Transverse colon (tissue), 4 donors: ENCODE measurements around the gene B4GALNT4.

ENCODE experiments used
- CTCF ChIP-seq, 5 experiments: fragments of 200-600 bp in 3 of 5; fragments of 450-650 bp in 2 of 5; sonication (generic) in 3 of 5; IDR thresholded peaks; 1 replicate in 2 of 5; 2 replicates in 3 of 5; pipeline ENCODE4 v1.5.1; 2016 to 2017; ENCODE audit warnings: antibody characterized with exemption in 5 of 5, inconsistent platforms in 3 of 5, mild to moderate bottlenecking in 2 of 5, moderate library complexity in 1 of 5
- EP300 ChIP-seq: sonication (generic); formaldehyde crosslinking; IDR thresholded peaks from one replicate; pipeline ENCODE4 v1.6.1; 2017; ENCODE audit warnings: antibody characterized with exemption, low read depth
- POLR2A ChIP-seq: fragments of 450-650 bp; IDR thresholded peaks from one replicate; pipeline ENCODE4 v1.6.1; 2016; ENCODE audit warnings: antibody characterized with exemption, mild to moderate bottlenecking, moderate library complexity
- POLR2AphosphoS5 ChIP-seq, 3 donors: sonication (generic); formaldehyde crosslinking; IDR thresholded peaks; one replicate each; pipeline ENCODE4 v1.6.1; 2016; ENCODE audit warnings: antibody characterized with exemption in 3 of 3

DNA sequence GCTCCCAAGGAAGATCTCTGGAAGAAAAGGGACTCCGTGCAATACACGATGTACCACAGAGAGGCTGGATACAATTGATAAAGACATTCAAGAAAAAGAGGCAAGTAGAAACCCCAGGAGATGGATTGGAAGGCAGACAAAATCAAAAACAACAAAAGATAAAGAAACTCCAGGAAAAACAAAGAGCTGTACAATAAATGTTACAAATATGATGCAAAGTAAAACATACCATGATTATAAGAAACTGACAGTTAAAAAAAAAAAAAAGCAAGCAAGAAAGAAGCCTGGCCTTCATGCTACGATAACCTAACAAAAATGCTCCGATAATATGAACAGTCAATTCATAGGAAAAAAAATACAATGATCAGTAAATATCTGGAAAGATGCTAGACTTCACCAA lies 56.0 kb downstream of the B4GALNT4 start:
- no peak for TF ChIP-seq CTCF (IDR thresholded peaks at IDR 0.05)
- TF ChIP-seq POLR2AphosphoS5 (IDR thresholded peaks at IDR 0.05) = no peak
- TF ChIP-seq EP300 = no peak
- no peak for TF ChIP-seq POLR2A
